GM12878 (cell line): ENCODE measurements around the gene PCLO. TPM values are rescaled to one million over a fixed set of nuclear protein-coding genes. Genes with fewer than 3 reads are reported as not detected.

Experiments used
- ATAC-seq: fragments of 200-7000 bp; cut with Tn5 transposase; 3 replicates; pipeline ENCODE4 v1.9.1; 2020; ENCODE audit warnings: mild to moderate bottlenecking, moderate library complexity
- BruUV-seq: library from RNA; stranded (reverse); fragments of 400-500 nt; replicated peaks from 2 replicates; lab custom pipeline; 2021; lab: Mats Ljungman, UMichigan
- CTCF ChIA-PET: fragments of 300-600 bp; sonication (Branson Sonifier 250); formaldehyde crosslinking; extraction: SDS; loops from one replicate; lab custom pipeline; 2021; ENCODE audit warnings: inconsistent platforms; lab: Yijun Ruan, JAX
- POLR2A ChIA-PET: fragments of 350-600 bp; formaldehyde crosslinking; extraction: SDS; loops from one replicate; lab custom pipeline; 2021; ENCODE audit warnings: inconsistent platforms; lab: Charles Lee
- RAD21 ChIA-PET: fragments of 300-600 bp; sonication (Branson Sonifier 250); formaldehyde crosslinking; loops from one replicate; lab custom pipeline; 2023; ENCODE audit warnings: antibody characterized with exemption; ENCODE audit not compliant: unreplicated experiment; lab: Charles Lee
- SMC1A ChIA-PET: fragments of 300-600 bp; sonication (Branson Sonifier 250); formaldehyde crosslinking; loops from one replicate; lab custom pipeline; 2023; ENCODE audit not compliant: unreplicated experiment, uncharacterized antibody; lab: Charles Lee
- DNase-seq: peaks from one replicate; pipeline ENCODE4 v3.0.0-alpha.2; 2011; ENCODE audit warnings: low read depth, low spot score
- FAIRE-seq: peaks from 3 replicates; lab custom pipeline; 2011; peaks lifted over from hg19 to GRCh38; lab: Jason Lieb, UNC
- H2AFZ ChIP-seq: 2 replicates; pipeline ENCODE4 v1.6.0; 2011; ENCODE audit warnings: low read depth, low read length, control low read depth; ENCODE audit not compliant: control insufficient read depth
- H3K27ac ChIP-seq: 2 replicates; pipeline ENCODE4 v1.5.1; 2011; ENCODE audit warnings: control low read depth; ENCODE audit not compliant: control insufficient read depth, insufficient read depth
- H3K27me3 ChIP-seq, 2 experiments: replicated peaks in 1 of 2; 2 replicates each; pipeline versions ENCODE4 v1.6.0 to v1.6.1; 2011; ENCODE audit warnings: low read length in 1 of 2; ENCODE audit not compliant: control insufficient read depth in 2 of 2, insufficient read depth in 2 of 2
- H3K36me3 ChIP-seq, 2 experiments: 2 replicates each; pipeline ENCODE4 v1.5.1; 2011; ENCODE audit warnings: low read length in 1 of 2; ENCODE audit not compliant: control insufficient read depth in 2 of 2, insufficient read depth in 2 of 2
- H3K4me1 ChIP-seq: 2 replicates; pipeline ENCODE4 v1.6.1; 2011; ENCODE audit warnings: mild to moderate bottlenecking, low read length, moderate library complexity, mixed read lengths; ENCODE audit not compliant: control insufficient read depth, insufficient read depth
- H3K4me2 ChIP-seq: 2 replicates; pipeline ENCODE4 v1.6.0; 2011; ENCODE audit warnings: control low read depth; ENCODE audit not compliant: control insufficient read depth, insufficient read depth
- H3K4me3 ChIP-seq: fragments of 200-600 bp; sonication (generic); 2 replicates; pipeline ENCODE4 v1.5.1; 2016
- H3K79me2 ChIP-seq: 2 replicates; pipeline ENCODE4 v1.6.0; 2011; ENCODE audit warnings: low read length; ENCODE audit not compliant: control insufficient read depth, insufficient read depth
- H3K9ac ChIP-seq: 2 replicates; pipeline ENCODE4 v1.8.0; 2011; ENCODE audit warnings: low read length, control low read depth, mixed read lengths; ENCODE audit not compliant: control insufficient read depth, insufficient read depth
- H3K9me3 ChIP-seq: replicated peaks from 3 replicates; pipeline ENCODE4 v1.5.1; 2011; ENCODE audit warnings: mild to moderate bottlenecking, low read length; ENCODE audit not compliant: control insufficient read depth, insufficient read depth
- H4K20me1 ChIP-seq: 2 replicates; pipeline ENCODE4 v1.6.0; 2011; ENCODE audit not compliant: control insufficient read depth, insufficient read depth
- ATF3 ChIP-seq: IDR thresholded peaks from 2 replicates; pipeline ENCODE4 v1.6.1; 2011; ENCODE audit warnings: low read depth, mild to moderate bottlenecking, low read length, moderate library complexity, borderline replicate concordance; ENCODE audit errors: extremely low read depth
- ATF7 ChIP-seq: fragments of 450-650 bp; IDR thresholded peaks from 2 replicates; pipeline ENCODE4 v1.6.1; 2016; ENCODE audit warnings: low read depth, mild to moderate bottlenecking
- BACH1 ChIP-seq: fragments of 450-650 bp; IDR thresholded peaks from 2 replicates; pipeline ENCODE4 v1.6.1; 2017; ENCODE audit warnings: mild to moderate bottlenecking, borderline replicate concordance
- BCL11A ChIP-seq: IDR thresholded peaks from 2 replicates; pipeline ENCODE4 v1.6.1; 2011; ENCODE audit warnings: low read depth, low read length
- EGR1 ChIP-seq, 2 experiments: IDR thresholded peaks; 1 replicate in 1 of 2; 2 replicates in 1 of 2; pipeline ENCODE4 v1.6.1; 2011 to 2012; ENCODE audit warnings: low read depth in 2 of 2, low read length in 2 of 2, borderline replicate concordance in 1 of 2, mild to moderate bottlenecking in 1 of 2, moderate library complexity in 1 of 2
- FOXK2 ChIP-seq: fragments of 450-650 bp; IDR thresholded peaks from 2 replicates; pipeline ENCODE4 v1.6.1; 2017; ENCODE audit warnings: mild to moderate bottlenecking, moderate library complexity
- GATAD2B ChIP-seq: fragments of 450-650 bp; conservative IDR thresholded peaks from 2 replicates; pipeline ENCODE4 v1.6.1; 2017; ENCODE audit warnings: low read depth, mild to moderate bottlenecking, moderate library complexity
- HCFC1 ChIP-seq: fragments of 150-350 bp; IDR thresholded peaks from 2 replicates; pipeline ENCODE4 v1.6.1; 2014; ENCODE audit warnings: low read length
- NFXL1 ChIP-seq: fragments of 450-650 bp; IDR thresholded peaks from 2 replicates; pipeline ENCODE4 v1.6.1; 2017; ENCODE audit warnings: antibody characterized with exemption, mild to moderate bottlenecking, borderline replicate concordance
- NR2C1 ChIP-seq: fragments of 450-650 bp; IDR thresholded peaks from 2 replicates; pipeline ENCODE4 v1.6.1; 2017; ENCODE audit warnings: antibody characterized with exemption, mild to moderate bottlenecking, moderate library complexity
- PRDM15 ChIP-seq: fragments of 450-650 bp; formaldehyde crosslinking; IDR thresholded peaks from 2 replicates; pipeline ENCODE4 v1.4.0; 2020; ENCODE audit warnings: mild to moderate bottlenecking, moderate library complexity
- WGBS: methylation state at CpG from one replicate; pipeline ENCODE4 v1.1.6; 2016; ENCODE audit warnings: low lambda C conversion rate; ENCODE audit not compliant: insufficient replicate concordance, insufficient coverage; ENCODE audit errors: missing lambda C conversion rate; 5-methylcytosine and 5-hydroxymethylcytosine counted together
- in situ Hi-C: fragments of 300-500 bp; cut with MboI; formaldehyde crosslinking; loops from 9 replicates; pipeline ENCODE4 v1.14.3; 2018; ENCODE audit warnings: mixed read lengths
- intact Hi-C: fragments of 100-400 bp; cut with micrococcal nuclease; formaldehyde crosslinking; loops from one replicate; pipeline ENCODE4 v1.14.2; 2022; ENCODE audit not compliant: unreplicated experiment
- polyA plus RNA-seq, 11 experiments: library from polyadenylated mRNA; depleted of rRNA in 4 of 11; unstranded in 6 of 11; stranded (reverse) in 5 of 11; fragments of >200 nt; fragmentation: Nextera tagmentation in 4 of 11; fragmentation: Illumina TruSeq in 1 of 11; extraction: Ambion mirVana in 4 of 11; extraction: Trizol in 1 of 11; gene quantifications; 1 replicate in 1 of 11; 2 replicates in 10 of 11; pipeline versions ENCODE4 v1.2.1 to v1.2.3, GENCODE V29; 2011 to 2016; ENCODE audit warnings: inconsistent platforms in 2 of 11, missing spikeins in 2 of 11, low read depth in 1 of 11
- total RNA-seq, 4 experiments: library from RNA; depleted of rRNA in 3 of 4; stranded (reverse); fragments of >200 nt in 3 of 4; fragmentation: Illumina TruSeq in 1 of 4; extraction: Trizol in 1 of 4; gene quantifications; 2 replicates each; pipeline versions ENCODE4 v1.2.1 to v1.2.3, GENCODE V29; 2013 to 2021
- TF ChIP-seq, protein P1 (sequence below): fragments of 450-650 bp; IDR thresholded peaks from 2 replicates; pipeline ENCODE4 v1.6.1; 2014; ENCODE audit warnings: mild to moderate bottlenecking
- TF ChIP-seq, protein P2 (sequence below): fragments of 150-350 bp; IDR thresholded peaks from 2 replicates; pipeline ENCODE4 v1.6.1; 2014; ENCODE audit warnings: mild to moderate bottlenecking, low read depth, low read length

PCLO gene
- total and polyA plus RNA-seq, 10 of the 15 experiments (the other 5 are each of a cell fraction or from before 2014, with no cell fraction given), result 0.01 to 0.08 (median 0.03) TPM; not detected in 6

GRCh38 chr7:83143107-83143506, 19.6 kb downstream of the PCLO start (continued):
- TF ChIP-seq PRDM15 (CRISPR knock-in tag) (no peak), FOXK2 (no peak)

DNA sequence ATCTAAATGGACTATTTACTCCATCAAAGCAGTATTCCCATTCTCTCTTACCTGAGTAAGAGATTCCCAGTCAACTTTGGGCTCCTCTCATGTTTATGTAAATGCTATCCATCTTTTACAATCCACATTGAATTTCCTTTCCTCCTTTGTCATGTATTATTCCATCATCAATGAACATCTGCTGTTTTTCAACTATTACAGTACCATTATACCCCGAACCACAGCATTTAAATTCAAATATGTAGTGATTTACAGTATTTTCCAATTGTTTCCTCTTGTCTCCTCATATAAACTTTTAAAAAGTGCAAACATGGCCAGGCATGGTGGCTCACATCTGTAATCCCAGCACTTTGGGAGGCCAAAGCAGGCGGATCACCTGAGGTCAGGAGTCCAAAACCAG, 20.3 kb downstream of the PCLO start:
- TF ChIP-seq, protein P1, sequence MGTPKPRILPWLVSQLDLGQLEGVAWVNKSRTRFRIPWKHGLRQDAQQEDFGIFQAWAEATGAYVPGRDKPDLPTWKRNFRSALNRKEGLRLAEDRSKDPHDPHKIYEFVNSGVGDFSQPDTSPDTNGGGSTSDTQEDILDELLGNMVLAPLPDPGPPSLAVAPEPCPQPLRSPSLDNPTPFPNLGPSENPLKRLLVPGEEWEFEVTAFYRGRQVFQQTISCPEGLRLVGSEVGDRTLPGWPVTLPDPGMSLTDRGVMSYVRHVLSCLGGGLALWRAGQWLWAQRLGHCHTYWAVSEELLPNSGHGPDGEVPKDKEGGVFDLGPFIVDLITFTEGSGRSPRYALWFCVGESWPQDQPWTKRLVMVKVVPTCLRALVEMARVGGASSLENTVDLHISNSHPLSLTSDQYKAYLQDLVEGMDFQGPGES, result no peak
- no peak for TF ChIP-seq BCL11A
- no peak for TF ChIP-seq ATF3
- no peak for TF ChIP-seq HCFC1
- no peak for TF ChIP-seq NFXL1
- TF ChIP-seq GATAD2B, result no peak
- no peak for TF ChIP-seq EGR1 (IDR thresholded peaks at IDR 0.05; ENCODE audit: borderline replicate concordance in 1 of 2, low read depth in 2 of 2, low read length in 2 of 2)
- no peak for TF ChIP-seq ATF7
- TF ChIP-seq, protein P2, sequence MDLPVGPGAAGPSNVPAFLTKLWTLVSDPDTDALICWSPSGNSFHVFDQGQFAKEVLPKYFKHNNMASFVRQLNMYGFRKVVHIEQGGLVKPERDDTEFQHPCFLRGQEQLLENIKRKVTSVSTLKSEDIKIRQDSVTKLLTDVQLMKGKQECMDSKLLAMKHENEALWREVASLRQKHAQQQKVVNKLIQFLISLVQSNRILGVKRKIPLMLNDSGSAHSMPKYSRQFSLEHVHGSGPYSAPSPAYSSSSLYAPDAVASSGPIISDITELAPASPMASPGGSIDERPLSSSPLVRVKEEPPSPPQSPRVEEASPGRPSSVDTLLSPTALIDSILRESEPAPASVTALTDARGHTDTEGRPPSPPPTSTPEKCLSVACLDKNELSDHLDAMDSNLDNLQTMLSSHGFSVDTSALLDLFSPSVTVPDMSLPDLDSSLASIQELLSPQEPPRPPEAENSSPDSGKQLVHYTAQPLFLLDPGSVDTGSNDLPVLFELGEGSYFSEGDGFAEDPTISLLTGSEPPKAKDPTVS, result no peak
- TF ChIP-seq BACH1, result no peak
- no peak for TF ChIP-seq NR2C1
- Histone ChIP-seq H2AFZ (no peak overlapping the region), H4K20me1 (no peaks in the 10 kb centered on the region), H3K36me3 (no peaks in the 10 kb centered on the region), H3K4me3 (no peak overlapping the region), H3K4me1 (no peaks in the 10 kb centered on the region), H3K27me3 (no peaks in the 10 kb centered on the region), H3K4me2 (no peak overlapping the region), H3K9ac (no peak overlapping the region), H3K27ac (no peak overlapping the region), H3K79me2 (no peaks in the 10 kb centered on the region), H3K9me3 (no peaks in the 10 kb centered on the region)
- 4% methylated on average over 2 of the region's 2 CpGs for WGBS
- BruUV-seq, result no TSS peak
- FAIRE-seq, result no peak
- CTCF ChIA-PET, result no interaction called here
- POLR2A ChIA-PET, result no interaction called here
- intact Hi-C loops, result no loop called here
- no peak for ATAC-seq
- SMC1A ChIA-PET, result no interaction called here
- in situ Hi-C loops, result no loop called here
- no peak for DNase-seq
- RAD21 ChIA-PET, result no interaction called here
